ENCODE measurements around the gene ZNF483. TPM values are rescaled to one million over a fixed set of nuclear protein-coding genes. Genes with fewer than 3 reads are reported as not detected.
"Not testable (repeated sequence)": the region's sequence is repeated elsewhere in the genome, so short reads cannot be mapped to it uniquely, and the experiment has no call there.

ZNF483 gene
- total RNA-seq, 2 donors from 2014 or later = 12.8 to 30.4 TPM

DNA sequence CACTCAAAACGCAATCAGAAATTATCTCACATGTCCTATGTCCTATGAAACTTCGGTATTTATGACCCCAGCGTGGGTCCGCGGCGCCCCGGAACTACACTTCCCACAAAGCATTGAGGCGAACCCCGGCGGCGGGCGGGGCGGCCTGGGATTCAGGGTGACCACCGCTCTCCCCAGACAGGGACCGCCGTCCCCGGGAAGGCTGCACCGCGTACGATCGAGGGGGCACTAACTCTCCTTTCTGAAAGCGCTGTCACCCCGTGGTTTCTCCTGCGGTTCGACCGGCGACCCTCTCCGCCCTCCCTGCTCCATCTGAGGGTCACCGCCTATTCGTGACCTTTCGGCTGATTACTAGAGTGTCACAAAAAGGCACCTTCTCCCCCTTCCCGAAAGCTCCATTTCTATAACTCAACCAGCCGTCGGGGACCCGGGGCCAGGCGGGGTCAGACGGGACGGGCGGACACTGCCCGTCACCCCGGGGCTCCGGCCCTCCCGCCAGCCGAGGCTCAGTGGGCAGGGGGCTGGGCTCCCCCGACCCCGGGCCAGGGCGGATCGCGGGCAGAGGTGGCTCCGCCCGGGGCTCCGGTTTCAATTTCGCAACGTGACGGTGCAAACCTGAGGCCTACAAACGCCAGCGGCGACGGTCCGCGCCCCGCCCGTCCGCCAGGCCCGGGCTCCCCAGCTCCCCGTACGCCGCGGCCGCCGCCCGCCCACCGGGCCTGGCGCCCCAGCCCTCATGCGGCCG, 42.1 kb upstream of the ZNF483 start:
- no peaks in the 10 kb centered on the region for H3K27me3 ChIP-seq (replicated peaks; ENCODE audit: insufficient read depth)
- under 1% methylated on average over 62 of the region's 76 CpGs for WGBS
- intact Hi-C loops (cut with DNase I) = loop anchor here (5.0 kb wide), 1 partner anchor 44 kb away; the partner anchor contains the start of gene ZNF483

DNA sequence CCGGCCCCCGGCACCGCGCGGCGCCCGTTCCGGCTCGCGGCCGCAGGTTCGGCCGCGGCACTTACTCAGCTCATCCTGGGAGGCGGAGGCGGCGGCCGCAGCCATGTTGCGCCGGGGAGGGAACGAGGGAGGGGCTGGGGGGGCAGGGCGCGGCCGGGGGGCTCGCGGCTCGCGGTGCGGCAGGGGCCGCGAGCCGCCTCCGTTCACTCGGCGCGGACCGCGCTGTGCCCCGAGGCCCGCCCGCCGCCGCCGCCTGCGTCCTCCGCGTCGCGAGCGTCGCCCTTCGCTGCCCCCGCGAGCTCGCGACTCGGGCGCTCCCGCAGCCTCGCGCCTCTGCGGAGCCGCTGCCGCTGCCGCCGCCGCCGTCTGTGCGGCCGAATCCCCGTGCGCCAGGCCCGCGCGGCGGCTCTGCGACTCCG, 41.5 kb upstream of the ZNF483 start:
- under 1% methylated on average over 57 of the region's 78 CpGs for WGBS
- DNase-seq (ENCODE audit: low spot score) = no peak
- intact Hi-C loops (cut with DNase I) = loop anchor here (5.0 kb wide), 1 partner anchor 44 kb away; the partner anchor contains the start of gene ZNF483

More for the DNA sequence above, 42.1 kb upstream of the ZNF483 start:
- peak overlapping the region; percentile 75 to 85 for H3K4me3 ChIP-seq
- peak; percentile 74 for DNase-seq (ENCODE audit: low spot score)
- TF ChIP-seq POLR2A (IDR thresholded peaks at IDR 0.05) = peak; percentile 53
- peak; percentile 25 for TF ChIP-seq POLR2AphosphoS5 (IDR thresholded peaks at IDR 0.05)
- TF ChIP-seq CTCF (IDR thresholded peaks at IDR 0.05) = no peak
- peaks cover 4% of the 10 kb centered on the region for H3K4me1 ChIP-seq (replicated peaks)
- H3K27ac ChIP-seq = peak overlapping the region; percentile 98 to 99
- no peaks in the 10 kb centered on the region for H3K36me3 ChIP-seq
- no peaks in the 10 kb centered on the region for H3K9me3 ChIP-seq

DNA sequence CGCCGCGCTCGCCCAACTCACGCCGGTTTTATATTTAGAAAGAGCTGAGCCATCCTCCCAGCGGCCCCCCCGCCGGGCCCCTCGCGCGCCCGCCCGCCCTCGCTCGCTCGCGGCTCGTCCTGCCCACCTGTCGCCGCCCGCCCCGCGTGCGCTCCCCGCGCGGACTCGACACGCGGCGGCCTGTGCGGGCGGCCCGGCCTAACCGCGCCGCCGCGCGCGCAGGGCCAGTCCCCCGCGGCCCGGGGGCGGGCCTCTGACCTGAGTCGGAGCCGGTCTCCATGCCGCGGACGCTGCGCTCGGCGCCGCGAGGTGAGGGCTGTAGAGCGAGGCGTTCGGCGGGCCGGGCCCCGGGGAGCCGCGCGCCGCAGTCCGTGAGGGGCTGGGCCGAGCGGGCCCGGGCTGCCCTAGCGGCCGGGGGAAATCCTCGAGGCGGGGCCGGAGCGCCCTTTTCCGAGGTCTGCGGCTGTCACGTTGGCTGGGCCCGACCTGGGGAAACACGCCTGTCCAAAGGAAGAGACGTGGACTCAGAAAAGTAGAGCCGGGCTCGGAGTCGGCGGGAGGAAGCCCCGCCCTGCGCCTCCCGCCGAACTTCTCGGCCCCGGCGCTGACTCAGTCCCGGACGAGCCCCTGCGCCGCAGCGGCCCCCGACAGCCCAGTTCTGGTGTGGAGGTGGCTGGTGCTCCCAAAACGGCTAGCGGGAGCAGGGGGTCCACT, 41.0 kb upstream of the ZNF483 start, which contains the start of gene ECPAS:
ECPAS (minus strand) TSS at position 526 of the 714 bp plus-strand sequence. CDS start 11,465 bp downstream, outside the sequence.
- Histone ChIP-seq H3K27me3 (replicated peaks; ENCODE audit: insufficient read depth) (no peaks in the 10 kb centered on the region), H3K4me1 (replicated peaks) (peaks cover 4% of the 10 kb centered on the region), H3K4me3 (peak within 1 kb of the TSS; percentile 75 to 85), H3K27ac (peak within 1 kb of the TSS; percentile 98 to 99), H3K36me3 (no peaks in the 10 kb centered on the region), H3K9me3 (no peaks in the 10 kb centered on the region)
- under 1% methylated on average over 71 of the region's 101 CpGs for WGBS
- intact Hi-C loops (cut with DNase I) = loop anchor here (5.0 kb wide), 1 partner anchor 43 kb away; the partner anchor contains the start of gene ZNF483
- TF ChIP-seq POLR2A (IDR thresholded peaks at IDR 0.05) = peak; percentile 52
- no peak for TF ChIP-seq CTCF (IDR thresholded peaks at IDR 0.05)
- peak; percentile 48 for TF ChIP-seq POLR2AphosphoS5 (IDR thresholded peaks at IDR 0.05)
- DNase-seq (ENCODE audit: low spot score) = peak; percentile 75

More for the DNA sequence above, 41.5 kb upstream of the ZNF483 start:
- TF ChIP-seq POLR2AphosphoS5 (IDR thresholded peaks at IDR 0.05) (no peak), POLR2A (IDR thresholded peaks at IDR 0.05) (no peak), CTCF (IDR thresholded peaks at IDR 0.05) (no peak)
- H3K4me1 ChIP-seq (replicated peaks) = peaks cover 4% of the 10 kb centered on the region
- no peaks in the 10 kb centered on the region for H3K9me3 ChIP-seq
- H3K4me3 ChIP-seq = peak overlapping the region; percentile 75 to 85
- peak overlapping the region; percentile 98 to 99 for H3K27ac ChIP-seq
- H3K36me3 ChIP-seq = no peaks in the 10 kb centered on the region
- H3K27me3 ChIP-seq (replicated peaks; ENCODE audit: insufficient read depth) = no peaks in the 10 kb centered on the region

DNA sequence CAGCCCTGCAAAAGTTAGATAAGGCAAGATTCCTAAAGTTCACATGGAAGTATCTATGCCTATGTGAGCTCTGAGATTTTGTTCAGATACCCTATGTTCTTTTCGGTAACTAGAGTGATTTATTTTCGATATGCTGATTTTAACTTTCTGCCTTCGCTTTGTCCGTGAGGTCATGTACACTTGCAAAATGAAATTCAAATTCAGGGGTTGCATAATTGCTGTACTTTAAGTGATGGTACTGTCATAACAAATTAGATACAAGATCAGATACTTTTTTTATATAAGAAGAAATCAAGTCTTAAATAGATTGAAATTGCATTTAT, 40.4 kb upstream of the ZNF483 start:
- peaks cover 4% of the 10 kb centered on the region for H3K4me1 ChIP-seq (replicated peaks)
- no peaks in the 10 kb centered on the region for H3K9me3 ChIP-seq
- WGBS = 0% methylated on average over 4 of the region's 4 CpGs

DNA sequence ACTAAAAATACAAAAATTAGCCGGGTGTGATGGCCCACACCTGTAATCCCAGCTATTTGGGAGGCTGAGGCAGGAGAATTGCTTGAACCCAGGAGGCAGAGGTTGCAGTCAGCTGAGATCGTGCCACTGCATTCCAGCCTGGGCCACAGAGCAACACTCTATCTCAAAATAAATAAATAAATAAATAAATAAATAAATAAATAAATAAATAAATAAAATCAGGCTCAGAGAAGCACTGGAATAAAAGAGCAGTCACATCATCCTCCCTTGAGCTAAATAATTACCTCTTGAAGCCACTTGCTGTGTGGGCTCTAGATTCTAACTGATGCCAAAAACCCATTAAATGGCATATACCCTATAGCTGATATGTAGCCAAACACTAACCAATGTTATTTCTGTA, 27.8 kb upstream of the ZNF483 start:
- 98% methylated on average over 2 of the region's 2 CpGs for WGBS
- H3K9me3 ChIP-seq = not testable (repeated sequence)

More for the DNA sequence above, 40.4 kb upstream of the ZNF483 start:
- Histone ChIP-seq H3K36me3 (no peaks in the 10 kb centered on the region), H3K27me3 (replicated peaks; ENCODE audit: insufficient read depth) (no peaks in the 10 kb centered on the region), H3K27ac (peak overlapping the region; percentile 98 to 99), H3K4me3 (peak overlapping the region; percentile 75 to 85)
- no peak for DNase-seq (ENCODE audit: low spot score)
- intact Hi-C loops (cut with DNase I) = loop anchor here (5.0 kb wide), 1 partner anchor 43 kb away; the partner anchor contains the start of gene ZNF483
- TF ChIP-seq CTCF (IDR thresholded peaks at IDR 0.05) = no peak
- no peak for TF ChIP-seq POLR2A (IDR thresholded peaks at IDR 0.05)
- TF ChIP-seq POLR2AphosphoS5 (IDR thresholded peaks at IDR 0.05) = no peak

More for the DNA sequence above, 27.8 kb upstream of the ZNF483 start:
- DNase-seq (ENCODE audit: low spot score); H3K4me1 ChIP-seq (replicated peaks); intact Hi-C loops (cut with DNase I); H3K36me3 ChIP-seq; H3K4me3 ChIP-seq; H3K27me3 ChIP-seq (replicated peaks; ENCODE audit: insufficient read depth); H3K27ac ChIP-seq: not testable (repeated sequence)
